Measurements from ENCODE around the gene ANO2.

DNA sequence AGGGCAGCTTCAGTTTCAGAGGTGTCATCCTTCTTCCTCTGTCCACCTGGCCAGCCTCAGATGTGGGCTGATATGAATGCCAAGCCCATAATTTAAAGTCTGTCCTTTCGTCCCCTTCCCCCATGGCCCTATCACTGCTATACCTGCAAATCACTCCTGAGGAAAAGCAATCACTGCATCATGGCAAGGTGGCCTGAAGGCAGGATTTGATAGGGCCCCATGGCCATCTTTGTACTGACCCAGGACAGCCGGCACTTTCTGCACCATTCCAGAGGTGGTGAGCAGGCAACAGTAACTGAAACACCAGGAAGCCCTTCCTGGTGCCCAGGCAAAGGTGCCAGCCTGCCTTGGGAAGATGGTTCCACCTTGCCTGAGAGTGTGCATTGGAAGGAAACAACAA is 60.8 kb downstream of the ANO2 start:
- TF ChIP-seq GATA3 (IDR thresholded peaks at IDR 0.05; ENCODE audit: low read depth, low read length), result no peak
- TF ChIP-seq GATA2 (IDR thresholded peaks at IDR 0.05; ENCODE audit: low read depth, low read length), result no peak
